Measurements from ENCODE around the gene ATAD3C. TPM values are rescaled to one million over a fixed set of nuclear protein-coding genes. Genes with fewer than 3 reads are reported as not detected.
"Not testable (repeated sequence)": the region's sequence is repeated elsewhere in the genome, so short reads cannot be mapped to it uniquely, and the experiment has no call there.

The ATAD3C gene
- total RNA-seq, 3 donors from 2014 or later = 0.35 to 1.4 (median 0.55) TPM

DNA sequence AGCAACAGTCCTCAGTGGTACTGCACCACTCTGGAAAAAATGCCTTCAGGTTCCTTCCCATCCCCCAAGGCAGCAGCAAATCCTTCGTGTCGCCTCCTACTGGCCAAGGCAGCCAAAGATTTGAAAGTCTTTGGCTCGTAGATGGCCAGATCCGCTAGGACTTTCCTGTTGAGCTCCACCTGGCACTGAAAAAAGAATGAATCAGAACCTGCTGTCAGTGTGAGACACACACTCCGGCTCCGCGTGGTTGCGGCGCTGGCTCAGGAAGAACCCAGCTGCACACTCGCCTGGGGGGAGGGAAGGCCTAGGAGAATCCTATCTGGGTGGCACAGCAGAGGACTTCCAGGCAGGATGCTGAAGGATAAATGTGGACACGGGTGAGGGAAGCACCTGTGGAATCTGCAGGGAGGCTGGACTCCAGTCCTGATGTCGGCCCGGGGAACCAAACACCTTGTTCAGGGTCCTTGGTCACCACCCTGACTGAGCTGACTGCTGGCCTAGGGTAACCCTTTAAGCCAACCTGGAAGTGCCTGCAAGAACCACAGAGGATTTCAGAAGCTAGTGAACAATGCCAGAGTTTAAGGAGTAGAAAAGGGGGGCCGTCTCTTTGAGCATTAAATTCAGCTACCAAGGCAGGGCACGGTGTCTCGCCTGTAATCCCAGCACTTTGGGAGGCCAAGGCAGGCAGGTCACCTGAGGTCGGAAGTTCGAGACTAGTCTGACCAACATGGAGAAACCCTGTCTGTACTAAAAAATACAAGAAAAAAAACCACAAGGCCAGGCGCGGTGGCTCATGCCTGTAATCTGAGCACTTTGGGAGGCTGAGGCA is 47.2 kb upstream of the ATAD3C start:
- Histone ChIP-seq H3K4me1 (ENCODE audit: low read depth) (peaks cover 27% of the 10 kb centered on the region), H3K4me3 (no peak overlapping the region), H3K9me3 (no peaks in the 10 kb centered on the region), H3K36me3 (ENCODE audit: low read depth) (no peaks in the 10 kb centered on the region)
- TF ChIP-seq, protein P1, sequence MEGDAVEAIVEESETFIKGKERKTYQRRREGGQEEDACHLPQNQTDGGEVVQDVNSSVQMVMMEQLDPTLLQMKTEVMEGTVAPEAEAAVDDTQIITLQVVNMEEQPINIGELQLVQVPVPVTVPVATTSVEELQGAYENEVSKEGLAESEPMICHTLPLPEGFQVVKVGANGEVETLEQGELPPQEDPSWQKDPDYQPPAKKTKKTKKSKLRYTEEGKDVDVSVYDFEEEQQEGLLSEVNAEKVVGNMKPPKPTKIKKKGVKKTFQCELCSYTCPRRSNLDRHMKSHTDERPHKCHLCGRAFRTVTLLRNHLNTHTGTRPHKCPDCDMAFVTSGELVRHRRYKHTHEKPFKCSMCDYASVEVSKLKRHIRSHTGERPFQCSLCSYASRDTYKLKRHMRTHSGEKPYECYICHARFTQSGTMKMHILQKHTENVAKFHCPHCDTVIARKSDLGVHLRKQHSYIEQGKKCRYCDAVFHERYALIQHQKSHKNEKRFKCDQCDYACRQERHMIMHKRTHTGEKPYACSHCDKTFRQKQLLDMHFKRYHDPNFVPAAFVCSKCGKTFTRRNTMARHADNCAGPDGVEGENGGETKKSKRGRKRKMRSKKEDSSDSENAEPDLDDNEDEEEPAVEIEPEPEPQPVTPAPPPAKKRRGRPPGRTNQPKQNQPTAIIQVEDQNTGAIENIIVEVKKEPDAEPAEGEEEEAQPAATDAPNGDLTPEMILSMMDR (IDR thresholded peaks at IDR 0.05) = peak; percentile 13
- DNase-seq (peak in 2 of 3 donors; percentile 50 to 54), ATAC-seq (no peak)
- intact Hi-C loops (cut with DNase I, micrococcal nuclease) = no loop called here

DNA sequence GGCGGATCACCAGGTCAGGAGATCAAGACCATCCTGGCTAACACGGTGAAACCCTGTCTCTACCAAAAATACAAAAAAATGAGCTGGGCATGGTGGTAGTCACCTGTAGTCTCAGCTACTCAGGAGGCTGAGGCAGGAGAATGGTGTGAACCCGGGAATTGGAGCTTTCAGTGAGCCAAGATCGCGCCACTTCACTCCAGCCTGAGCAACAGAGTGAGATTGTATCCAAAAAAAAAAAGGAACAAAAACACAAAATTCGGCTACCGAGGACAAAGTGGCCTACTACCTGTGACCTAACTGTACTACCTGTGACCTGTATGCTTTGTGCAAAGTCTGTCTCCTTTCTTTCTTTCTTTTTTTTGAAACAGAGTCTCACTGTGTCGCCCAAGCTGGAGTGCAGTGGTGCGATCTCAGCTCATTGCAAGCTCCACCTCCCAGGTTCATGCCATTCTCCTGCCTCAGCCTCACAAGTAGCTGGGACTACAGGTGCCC is 46.5 kb upstream of the ATAD3C start:
- intact Hi-C loops (cut with DNase I, micrococcal nuclease); H3K36me3 ChIP-seq (ENCODE audit: low read depth); H3K9me3 ChIP-seq: not testable (repeated sequence)

DNA sequence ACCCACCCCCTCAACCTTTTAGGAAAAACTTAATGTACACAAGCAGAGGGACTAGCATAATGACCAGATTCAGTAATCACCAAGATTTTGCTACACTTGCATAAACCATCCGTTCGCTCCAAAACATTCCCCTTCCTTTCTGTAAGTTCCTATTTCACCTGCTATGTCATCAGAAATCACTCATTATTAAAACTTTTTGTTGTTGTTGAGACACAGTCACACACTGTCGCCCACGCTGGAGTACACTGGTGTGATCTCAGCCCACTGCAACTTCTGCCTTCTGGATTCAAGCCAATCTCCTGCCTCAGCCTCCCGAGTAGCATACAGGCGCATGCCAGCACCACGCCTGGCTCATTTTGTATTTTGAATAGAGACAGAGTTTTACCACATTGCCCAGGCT is 45.8 kb upstream of the ATAD3C start:
- no peak for DNase-seq
- Histone ChIP-seq H3K36me3 (ENCODE audit: low read depth) (no peaks in the 10 kb centered on the region), H3K4me3 (no peak overlapping the region), H3K9me3 (no peaks in the 10 kb centered on the region), H3K4me1 (ENCODE audit: low read depth) (peaks cover 22% of the 10 kb centered on the region)
- ATAC-seq = no peak
- intact Hi-C loops (cut with DNase I, micrococcal nuclease) = no loop called here
- TF ChIP-seq, protein P1 (IDR thresholded peaks at IDR 0.05) = no peak

More for the DNA sequence above, 46.5 kb upstream of the ATAD3C start:
- H3K4me3 ChIP-seq, ATAC-seq, DNase-seq: not testable (repeated sequence)
- peaks cover 22% of the 10 kb centered on the region for H3K4me1 ChIP-seq (ENCODE audit: low read depth)

DNA sequence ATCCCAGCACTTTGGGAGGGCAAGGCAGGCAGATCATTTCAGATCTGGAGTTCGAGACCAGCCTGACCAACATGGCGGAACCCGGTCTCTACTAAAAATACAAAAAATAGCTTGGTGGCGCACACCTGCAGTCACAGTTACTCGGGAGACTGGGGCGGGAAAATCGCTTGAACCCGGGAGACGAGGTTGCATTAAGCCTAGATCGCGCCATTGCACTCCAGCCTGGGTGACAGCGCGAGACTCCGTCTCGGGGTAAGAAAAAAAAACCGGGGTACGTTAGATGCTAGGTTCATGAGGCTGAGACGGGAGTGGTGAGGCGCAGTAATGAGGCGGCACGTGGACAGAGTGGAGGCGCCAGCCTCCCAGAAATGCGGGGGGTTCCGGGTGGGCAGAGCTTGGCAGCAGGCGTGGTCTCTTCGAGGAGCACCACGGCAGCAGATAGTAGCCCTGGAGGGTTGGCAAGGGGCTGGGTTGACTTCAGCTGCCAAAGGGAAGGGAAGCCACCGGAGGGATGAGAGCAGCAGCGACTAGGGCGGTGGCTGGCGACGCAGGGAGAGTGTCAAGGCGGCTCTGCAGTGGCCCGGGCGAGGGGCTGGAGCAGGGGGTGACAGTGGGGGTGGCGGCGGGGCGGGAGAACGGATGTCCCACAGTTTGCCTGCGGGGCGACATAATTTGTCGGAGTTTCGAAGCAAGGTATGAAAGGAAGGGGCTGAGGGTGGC is 43.2 kb upstream of the ATAD3C start:
- ATAC-seq = peak; percentile 3
- intact Hi-C loops (cut with DNase I, micrococcal nuclease) = no loop called here
- peaks cover 14% of the 10 kb centered on the region for H3K4me1 ChIP-seq (ENCODE audit: low read depth)
- no peaks in the 10 kb centered on the region for H3K36me3 ChIP-seq (ENCODE audit: low read depth)
- TF ChIP-seq, protein P1 (IDR thresholded peaks at IDR 0.05) = no peak
- peak in 1 of 3 donors; percentile 56 for DNase-seq
- H3K9me3 ChIP-seq = no peaks in the 10 kb centered on the region
- peak overlapping the region; percentile 91 for H3K4me3 ChIP-seq

DNA sequence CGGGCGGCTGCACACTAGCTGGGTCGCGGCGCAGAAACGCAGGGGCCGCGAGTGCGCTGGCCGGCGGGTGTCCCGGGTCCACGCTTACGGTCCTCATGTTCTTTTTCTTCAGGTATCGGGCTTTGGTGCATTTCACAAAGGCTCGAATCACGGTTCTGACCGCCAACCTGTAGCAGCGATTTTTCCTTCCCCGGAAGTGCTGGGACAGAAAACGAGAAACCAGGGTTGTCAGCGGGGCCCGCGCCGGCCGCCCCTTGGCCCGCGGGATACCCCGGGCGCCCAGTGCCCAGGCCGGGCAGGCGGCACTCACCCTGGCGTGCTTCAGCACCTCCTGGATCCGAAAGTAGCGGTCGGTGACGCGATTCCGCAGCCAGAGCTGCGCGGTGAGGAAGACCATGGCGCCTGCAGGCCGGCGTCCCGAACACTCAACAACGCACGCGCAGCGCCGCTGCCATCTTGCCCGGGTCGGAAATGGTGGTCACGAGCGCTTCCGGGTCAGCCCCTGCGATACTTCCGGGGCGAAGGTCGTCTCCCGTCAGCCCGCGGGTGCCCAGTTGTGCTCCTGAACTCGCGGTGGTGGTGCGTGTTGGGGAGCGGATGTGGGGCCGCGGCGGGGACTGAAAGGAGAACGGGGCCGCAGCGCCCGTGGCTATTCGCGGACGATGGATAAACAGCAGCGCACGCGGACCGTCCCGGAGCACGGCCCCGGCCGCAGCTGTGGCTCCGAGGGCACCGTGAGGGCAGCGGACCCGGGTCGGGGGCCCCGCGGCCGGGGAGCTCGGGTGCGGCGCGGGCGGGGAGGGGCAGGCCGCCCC is 42.5 kb upstream of the ATAD3C start, which contains the start of gene MRPL20:
Gene MRPL20, minus strand, starts transcription at position 473 of the 815 bp plus-strand sequence. Its CDS starts 76 bp downstream, at position 397.
- TF ChIP-seq, protein P1 (IDR thresholded peaks at IDR 0.05) = no peak
- no peaks in the 10 kb centered on the region for H3K9me3 ChIP-seq
- intact Hi-C loops (cut with DNase I, micrococcal nuclease) = no loop called here
- peak within 1 kb of the TSS; percentile 91 for H3K4me3 ChIP-seq
- ATAC-seq (peak; percentile 99), DNase-seq (peak; percentile 95 to 97 (median 96))
- H3K36me3 ChIP-seq (ENCODE audit: low read depth) = no peaks in the 10 kb centered on the region
- peaks cover 14% of the 10 kb centered on the region for H3K4me1 ChIP-seq (ENCODE audit: low read depth)
